DOHH2 (cell line): ENCODE data around the gene DOK7.

ENCODE experiments used
- H3F3A ChIP-seq: fragments of 200-600 bp; sonication (generic), shearing (Covaris generic); 2 replicates; pipeline ENCODE4 v1.6.0; 2016; ENCODE audit warnings: antibody characterized with exemption, mild to moderate bottlenecking; ENCODE audit not compliant: control insufficient read depth, insufficient read depth
- H3K27ac ChIP-seq: fragments of 200-600 bp; sonication (generic); 2 replicates; pipeline ENCODE4 v1.5.1; 2014; ENCODE audit warnings: low read depth, mild to moderate bottlenecking, low read length, moderate library complexity
- H3K27me3 ChIP-seq: fragments of 200-600 bp; sonication (generic); 2 replicates; pipeline ENCODE4 v1.6.1; 2014; ENCODE audit warnings: mild to moderate bottlenecking, low read length, mixed read lengths; ENCODE audit not compliant: control insufficient read depth
- H3K36me3 ChIP-seq: fragments of 200-600 bp; sonication (generic); 2 replicates; pipeline ENCODE4 v1.6.1; 2014; ENCODE audit warnings: mild to moderate bottlenecking, low read length, moderate library complexity, mixed read lengths; ENCODE audit not compliant: control insufficient read depth
- H3K4me1 ChIP-seq: fragments of 200-600 bp; sonication (generic); 2 replicates; pipeline ENCODE4 v1.6.1; 2014; ENCODE audit warnings: mild to moderate bottlenecking, low read length, mixed read lengths; ENCODE audit not compliant: control insufficient read depth
- H3K4me2 ChIP-seq: fragments of 200-600 bp; sonication (generic); 2 replicates; pipeline ENCODE4 v1.6.0; 2014; ENCODE audit warnings: mild to moderate bottlenecking, low read length, moderate library complexity
- H3K4me3 ChIP-seq: fragments of 200-600 bp; sonication (generic); 2 replicates; pipeline ENCODE4 v1.5.1; 2014; ENCODE audit warnings: mild to moderate bottlenecking, low read length, mixed read lengths
- H3K79me2 ChIP-seq: fragments of 200-600 bp; sonication (generic); 2 replicates; pipeline ENCODE4 v1.6.1; 2014; ENCODE audit warnings: mild to moderate bottlenecking, low read length, mixed read lengths; ENCODE audit not compliant: control insufficient read depth
- H3K9me2 ChIP-seq: fragments of 200-600 bp; sonication (generic); replicated peaks from 2 replicates; pipeline ENCODE4 v1.6.1; 2014; ENCODE audit warnings: mild to moderate bottlenecking, low read length, mixed read lengths; ENCODE audit not compliant: control insufficient read depth
- H3K9me3 ChIP-seq: fragments of 200-600 bp; sonication (generic); 2 replicates; pipeline ENCODE4 v1.6.1; 2014; ENCODE audit warnings: antibody characterized with exemption, low read length, mixed read lengths; ENCODE audit not compliant: control insufficient read depth, insufficient read depth
- H4K20me1 ChIP-seq: fragments of 200-600 bp; sonication (generic); 2 replicates; pipeline ENCODE4 v1.6.0; 2014; ENCODE audit warnings: low read depth, mild to moderate bottlenecking, antibody characterized with exemption, low read length, moderate library complexity; ENCODE audit not compliant: control insufficient read depth, insufficient read depth
- EZH2phosphoT487 ChIP-seq: fragments of 200-600 bp; sonication (generic); IDR thresholded peaks from 2 replicates; pipeline ENCODE4 v1.6.1; 2017; ENCODE audit warnings: borderline replicate concordance, mild to moderate bottlenecking, antibody characterized with exemption, low read length, moderate library complexity, mixed read lengths
- TF ChIP-seq, protein P1 (sequence below): fragments of 200-600 bp; sonication (generic); IDR thresholded peaks from one replicate; pipeline ENCODE4 v1.5.1; 2014; ENCODE audit warnings: antibody characterized with exemption, mild to moderate bottlenecking, low read depth, low read length; ENCODE audit not compliant: poor library complexity, severe bottlenecking

Gene DOK7

DNA sequence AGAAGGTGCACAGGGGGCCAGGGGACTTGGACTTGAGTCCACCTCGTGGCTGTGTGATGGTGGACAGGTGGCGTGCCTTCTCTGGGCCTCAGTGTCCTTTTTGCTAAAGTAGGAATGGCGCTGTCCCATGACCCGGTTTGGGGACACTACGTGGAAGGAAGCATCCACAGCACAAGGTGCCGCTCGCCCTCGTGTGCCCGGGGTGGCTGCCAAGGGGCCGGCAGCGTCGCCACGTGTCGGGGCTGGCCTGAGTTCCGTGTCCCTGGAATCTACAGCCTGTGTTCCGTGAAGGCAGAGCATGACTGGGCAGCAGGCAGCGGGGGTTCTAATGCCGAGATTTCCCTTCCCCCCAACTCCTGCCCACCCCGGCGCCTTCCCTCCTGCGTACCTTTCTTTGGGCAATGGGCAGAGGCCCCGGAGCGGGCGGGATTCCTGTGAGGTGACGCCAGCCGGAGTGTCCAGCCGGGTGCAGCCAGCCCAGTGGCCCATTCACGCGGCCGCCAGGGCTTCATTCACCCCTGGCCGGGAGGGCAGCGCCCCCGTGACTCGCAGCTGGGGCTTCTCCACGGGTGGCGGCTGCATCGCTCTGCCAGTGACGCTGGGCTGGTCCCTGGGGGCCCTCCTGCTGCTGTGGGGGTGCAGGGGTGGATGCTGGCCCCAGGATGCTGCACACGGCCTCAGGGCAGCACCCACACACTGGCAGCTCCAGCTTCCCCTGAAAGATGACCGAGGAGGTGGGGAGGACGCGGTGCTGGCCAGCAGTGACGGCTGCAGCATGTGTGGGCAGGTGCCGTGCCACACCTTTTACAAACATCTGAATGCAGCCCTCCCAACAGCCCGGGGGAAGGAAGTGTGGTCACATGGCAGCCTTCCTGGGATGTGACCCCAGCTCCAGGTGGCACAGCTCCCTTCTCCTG lies 21.2 kb downstream of the DOK7 start:
- Histone ChIP-seq H3K4me1 (peaks cover 35% of the 10 kb centered on the region), H3K27me3 (peaks cover 64% of the 10 kb centered on the region), H3K4me3 (peak overlapping the region; percentile 40), H3K9me3 (no peaks in the 10 kb centered on the region), H3K27ac (no peak overlapping the region), H4K20me1 (no peaks in the 10 kb centered on the region), H3K9me2 (no peaks in the 10 kb centered on the region), H3K36me3 (no peaks in the 10 kb centered on the region), H3K79me2 (no peaks in the 10 kb centered on the region), H3F3A (no peaks in the 10 kb centered on the region), H3K4me2 (peak overlapping the region; percentile 60)
- TF ChIP-seq EZH2phosphoT487: no peak
- TF ChIP-seq, protein P1, sequence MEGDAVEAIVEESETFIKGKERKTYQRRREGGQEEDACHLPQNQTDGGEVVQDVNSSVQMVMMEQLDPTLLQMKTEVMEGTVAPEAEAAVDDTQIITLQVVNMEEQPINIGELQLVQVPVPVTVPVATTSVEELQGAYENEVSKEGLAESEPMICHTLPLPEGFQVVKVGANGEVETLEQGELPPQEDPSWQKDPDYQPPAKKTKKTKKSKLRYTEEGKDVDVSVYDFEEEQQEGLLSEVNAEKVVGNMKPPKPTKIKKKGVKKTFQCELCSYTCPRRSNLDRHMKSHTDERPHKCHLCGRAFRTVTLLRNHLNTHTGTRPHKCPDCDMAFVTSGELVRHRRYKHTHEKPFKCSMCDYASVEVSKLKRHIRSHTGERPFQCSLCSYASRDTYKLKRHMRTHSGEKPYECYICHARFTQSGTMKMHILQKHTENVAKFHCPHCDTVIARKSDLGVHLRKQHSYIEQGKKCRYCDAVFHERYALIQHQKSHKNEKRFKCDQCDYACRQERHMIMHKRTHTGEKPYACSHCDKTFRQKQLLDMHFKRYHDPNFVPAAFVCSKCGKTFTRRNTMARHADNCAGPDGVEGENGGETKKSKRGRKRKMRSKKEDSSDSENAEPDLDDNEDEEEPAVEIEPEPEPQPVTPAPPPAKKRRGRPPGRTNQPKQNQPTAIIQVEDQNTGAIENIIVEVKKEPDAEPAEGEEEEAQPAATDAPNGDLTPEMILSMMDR: no peak

DNA sequence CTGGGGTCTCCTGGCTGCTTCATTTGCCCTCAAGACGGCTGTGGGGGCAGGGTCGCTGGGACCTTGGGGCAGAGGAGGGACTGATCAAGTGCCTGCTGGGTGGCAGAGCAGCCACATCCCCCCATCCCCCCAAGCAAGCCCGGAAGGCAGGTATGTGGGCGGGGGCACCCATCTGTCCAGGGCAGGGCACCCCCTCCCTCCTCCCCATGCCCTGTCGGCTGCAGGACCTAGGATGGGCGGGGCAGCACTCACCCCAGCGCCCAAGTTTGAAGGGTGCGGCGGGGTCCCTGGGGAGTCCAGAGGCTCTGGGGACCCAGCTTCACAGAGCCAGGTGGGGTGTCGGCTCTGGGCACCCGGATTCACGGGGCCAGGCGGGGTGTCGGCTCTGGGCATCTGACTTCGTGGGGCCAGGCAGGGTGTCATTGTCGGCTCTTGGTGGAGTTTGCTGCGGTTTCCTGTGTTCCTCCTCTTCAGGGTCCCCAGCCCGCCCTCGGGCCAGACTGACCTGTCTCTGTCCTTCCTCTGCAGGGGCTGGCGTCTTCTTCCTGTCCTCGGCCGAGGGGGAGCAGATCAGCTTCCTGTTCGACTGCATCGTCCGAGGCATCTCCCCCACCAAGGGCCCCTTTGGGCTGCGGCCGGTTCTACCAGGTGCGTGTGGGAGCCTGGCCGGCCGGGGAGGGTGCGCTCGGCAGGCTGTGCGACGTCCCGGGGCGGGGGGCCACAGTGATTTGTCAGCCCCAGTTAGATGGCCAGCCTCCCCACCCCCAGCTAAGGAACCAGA lies 22.1 kb downstream of the DOK7 start:
- H3K4me1 ChIP-seq: peaks cover 35% of the 10 kb centered on the region

DNA sequence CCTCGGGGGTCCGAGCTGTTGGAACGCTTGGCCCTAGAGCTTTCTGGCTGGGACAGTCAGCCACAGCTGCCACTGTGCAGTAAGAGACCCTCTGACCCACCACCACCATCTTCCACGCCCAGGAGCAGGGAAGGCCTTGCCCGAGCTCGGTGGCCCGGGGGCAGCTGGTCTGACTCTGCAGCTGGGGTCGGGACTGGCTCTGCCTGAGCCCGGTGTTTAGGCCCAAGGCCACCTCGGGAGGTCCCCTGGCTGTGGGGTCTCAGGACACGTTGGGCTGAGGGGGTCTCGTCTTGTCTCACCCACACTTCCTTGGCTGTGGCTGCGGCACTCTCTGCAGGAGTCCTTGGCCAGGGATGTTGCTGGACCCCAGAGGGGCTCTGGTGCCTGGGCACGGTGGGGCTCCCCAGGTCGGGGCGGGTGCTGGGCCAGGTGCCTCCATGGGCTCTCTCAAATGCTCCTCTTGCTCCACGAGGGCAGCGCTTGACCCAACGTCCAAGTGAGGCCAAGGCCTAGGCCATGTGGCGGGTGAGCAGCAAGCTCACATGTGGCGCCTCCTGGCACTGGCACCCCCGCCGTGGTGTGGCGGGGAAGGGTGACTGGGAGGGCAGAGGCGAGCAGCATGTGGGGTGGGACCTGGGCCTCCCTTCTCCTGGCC lies 22.9 kb downstream of the DOK7 start:
- H3F3A ChIP-seq: no peaks in the 10 kb centered on the region
- no peak overlapping the region for H3K27ac ChIP-seq
- H3K79me2 ChIP-seq: no peaks in the 10 kb centered on the region
- H3K36me3 ChIP-seq: no peaks in the 10 kb centered on the region
- H3K9me2 ChIP-seq: no peaks in the 10 kb centered on the region
- H3K27me3 ChIP-seq: peaks cover 62% of the 10 kb centered on the region
- H3K4me3 ChIP-seq: no peak overlapping the region
- H3K4me1 ChIP-seq: peaks cover 35% of the 10 kb centered on the region
- H4K20me1 ChIP-seq: no peaks in the 10 kb centered on the region
- H3K9me3 ChIP-seq: no peaks in the 10 kb centered on the region
- TF ChIP-seq, protein P1: no peak
- no peak for TF ChIP-seq EZH2phosphoT487
- H3K4me2 ChIP-seq: peak overlapping the region; percentile 60

More for the DNA sequence above, 22.1 kb downstream of the DOK7 start:
- no peaks in the 10 kb centered on the region for H3K9me2 ChIP-seq
- no peaks in the 10 kb centered on the region for H3K9me3 ChIP-seq
- peak overlapping the region; percentile 60 for H3K4me2 ChIP-seq
- H3F3A ChIP-seq: no peaks in the 10 kb centered on the region
- no peaks in the 10 kb centered on the region for H3K36me3 ChIP-seq
- H3K27me3 ChIP-seq: peaks cover 64% of the 10 kb centered on the region
- H3K27ac ChIP-seq: no peak overlapping the region
- no peaks in the 10 kb centered on the region for H4K20me1 ChIP-seq
- TF ChIP-seq, protein P1: no peak
- TF ChIP-seq EZH2phosphoT487: no peak
- no peaks in the 10 kb centered on the region for H3K79me2 ChIP-seq
- peak overlapping the region; percentile 40 for H3K4me3 ChIP-seq
